Measurements from ENCODE around the gene ANKRD49.

Gene ANKRD49

DNA sequence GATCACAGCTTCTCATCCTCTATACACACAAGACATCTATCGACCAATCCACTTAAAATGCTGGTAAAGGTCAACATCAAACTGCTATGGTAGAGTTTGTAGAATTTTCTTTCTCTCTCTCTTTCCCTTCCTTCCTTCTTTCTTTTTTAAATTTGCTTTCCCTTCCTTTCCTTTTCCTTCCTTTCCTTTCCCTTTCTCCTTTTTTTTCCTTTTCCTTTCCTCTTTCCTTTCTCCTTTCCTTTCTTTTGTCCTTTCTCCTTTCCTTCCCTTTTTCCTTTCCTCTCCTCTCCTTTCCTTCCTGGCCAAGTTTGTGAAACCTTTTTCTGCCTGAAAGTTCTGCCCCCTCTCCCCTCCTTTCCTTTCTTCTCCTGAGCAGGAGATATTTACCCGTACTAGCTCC is 21.6 kb downstream of the ANKRD49 start:
- Histone ChIP-seq H3K9me3 (no peaks in the 10 kb centered on the region), H3K4me1 (no peaks in the 10 kb centered on the region), H3K36me3 (no peaks in the 10 kb centered on the region), H3K27me3 (peaks cover 25% of the 10 kb centered on the region), H3K4me3 (ENCODE audit: low read depth, low read length) (no peak overlapping the region)
- TF ChIP-seq CTCF (IDR thresholded peaks at IDR 0.05; ENCODE audit: low read depth, low read length) = no peak
- no peak for DNase-seq

DNA sequence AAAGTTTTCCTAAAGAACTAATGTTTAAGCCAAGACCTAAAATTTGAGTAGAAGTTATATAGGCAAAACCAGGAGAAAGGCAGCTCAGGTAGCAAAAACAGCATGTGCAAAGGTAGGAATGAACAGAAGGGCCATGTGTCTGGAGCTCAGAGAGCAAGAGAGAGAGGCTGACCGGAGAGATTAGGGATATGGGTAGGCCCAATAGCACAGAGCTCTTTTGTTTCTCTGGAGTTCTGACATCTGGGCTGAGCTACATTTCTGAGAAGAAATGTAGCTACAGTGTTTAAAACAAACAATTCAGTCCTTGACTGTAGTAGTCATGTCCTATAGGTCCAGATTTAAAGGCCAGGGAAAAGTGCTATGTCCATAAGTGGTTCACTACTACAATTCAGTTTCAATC is 22.9 kb downstream of the ANKRD49 start:
- no peak for DNase-seq
- Histone ChIP-seq H3K4me1 (no peaks in the 10 kb centered on the region), H3K4me3 (ENCODE audit: low read depth, low read length) (no peak overlapping the region), H3K9me3 (no peaks in the 10 kb centered on the region), H3K27me3 (peaks cover 20% of the 10 kb centered on the region), H3K36me3 (no peaks in the 10 kb centered on the region)
- no peak for TF ChIP-seq CTCF (IDR thresholded peaks at IDR 0.05; ENCODE audit: low read depth, low read length)

DNA sequence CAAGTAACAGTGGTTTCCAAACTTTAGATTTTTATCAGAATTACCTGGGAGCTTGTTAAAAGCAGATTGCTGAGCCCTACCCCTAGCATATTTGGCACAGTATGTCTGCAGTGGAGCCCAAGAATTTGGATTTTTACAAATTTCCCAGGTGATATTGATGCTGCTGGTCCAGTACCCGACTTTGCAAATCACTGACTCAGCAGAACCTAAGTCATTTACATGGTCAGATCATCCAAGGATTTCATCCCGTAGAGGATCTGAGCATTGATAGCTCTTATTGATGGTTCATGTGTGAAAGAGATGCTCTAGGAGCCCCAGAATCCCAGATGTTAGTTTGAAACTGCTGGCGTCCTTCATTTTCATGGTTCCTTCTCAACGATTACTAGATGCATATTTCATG is 24.5 kb downstream of the ANKRD49 start:
- no peaks in the 10 kb centered on the region for H3K4me1 ChIP-seq
- no peak overlapping the region for H3K4me3 ChIP-seq (ENCODE audit: low read depth, low read length)
- peaks cover 18% of the 10 kb centered on the region for H3K27me3 ChIP-seq
- no peaks in the 10 kb centered on the region for H3K9me3 ChIP-seq
- no peak for DNase-seq
- no peaks in the 10 kb centered on the region for H3K36me3 ChIP-seq
- TF ChIP-seq CTCF (IDR thresholded peaks at IDR 0.05; ENCODE audit: low read depth, low read length) = no peak

- Histone ChIP-seq H3K27me3 (peaks cover 18% of the 10 kb centered on the region), H3K4me3 (ENCODE audit: low read depth, low read length) (no peak overlapping the region), H3K9me3 (no peaks in the 10 kb centered on the region), H3K4me1 (no peaks in the 10 kb centered on the region), H3K36me3 (no peaks in the 10 kb centered on the region)
- TF ChIP-seq CTCF (IDR thresholded peaks at IDR 0.05; ENCODE audit: low read depth, low read length) = peak; percentile 66
- DNase-seq = no peak
These were observed 25.8 kb downstream of the ANKRD49 start for GRCh38 chr11:94519478-94520084.

DNA sequence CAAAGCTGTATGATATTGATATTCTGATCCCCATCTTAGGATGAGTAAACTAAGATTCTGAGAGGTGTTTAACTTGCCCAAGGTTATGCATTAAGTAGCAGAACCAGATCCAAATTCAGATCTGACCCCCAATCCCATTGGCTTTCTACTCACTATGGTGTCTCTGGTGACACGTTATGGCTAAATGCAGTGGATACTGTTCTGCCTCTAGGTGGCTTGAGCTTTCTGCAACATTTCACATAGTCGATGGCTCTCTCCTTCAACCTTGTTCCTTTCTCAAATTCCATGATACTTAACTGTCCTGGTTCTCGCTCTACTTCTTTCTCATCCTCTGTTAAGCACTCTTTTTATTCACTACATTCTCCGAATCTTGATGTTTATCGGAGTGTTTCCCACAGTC is 27.9 kb downstream of the ANKRD49 start:
- H3K4me1 ChIP-seq = no peaks in the 10 kb centered on the region
- no peak for DNase-seq
- no peak overlapping the region for H3K4me3 ChIP-seq (ENCODE audit: low read depth, low read length)
- TF ChIP-seq CTCF (IDR thresholded peaks at IDR 0.05; ENCODE audit: low read depth, low read length) = peak; percentile 68
- H3K27me3 ChIP-seq = peaks cover 4% of the 10 kb centered on the region
- no peaks in the 10 kb centered on the region for H3K36me3 ChIP-seq
- no peaks in the 10 kb centered on the region for H3K9me3 ChIP-seq

DNA sequence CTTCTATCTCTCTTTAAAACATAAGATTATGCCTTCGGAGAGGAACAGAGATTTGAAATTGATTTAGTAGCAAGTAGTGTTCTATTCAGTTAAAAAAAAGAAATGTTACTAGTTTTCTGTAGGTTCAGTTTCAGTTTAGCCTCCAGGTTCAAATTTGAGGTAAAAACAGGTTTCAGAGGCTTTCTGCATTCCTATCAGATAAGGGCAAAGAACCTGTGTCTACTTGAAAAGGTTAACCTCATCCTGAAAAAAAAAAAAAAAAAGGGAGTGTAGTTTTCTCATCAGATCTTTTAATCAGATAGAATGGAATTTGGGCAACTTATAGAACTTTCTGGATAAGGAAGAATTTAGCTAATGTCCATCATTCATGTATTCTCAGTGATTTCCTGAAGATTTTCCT is 30.6 kb downstream of the ANKRD49 start:
- no peak for DNase-seq
- no peak for TF ChIP-seq CTCF (IDR thresholded peaks at IDR 0.05; ENCODE audit: low read depth, low read length)
- Histone ChIP-seq H3K36me3 (no peaks in the 10 kb centered on the region), H3K4me3 (ENCODE audit: low read depth, low read length) (no peak overlapping the region), H3K9me3 (no peaks in the 10 kb centered on the region), H3K4me1 (no peaks in the 10 kb centered on the region), H3K27me3 (peaks cover 5% of the 10 kb centered on the region)

Data from BE2C (cell line).